Naive thymus-derived CD4-positive, alpha-beta T cell (primary cell): ENCODE results near the gene MDC1. TPM values are rescaled to one million over a fixed set of nuclear protein-coding genes. Genes with fewer than 3 reads are reported as not detected.
"Not testable (repeated sequence)": the region's sequence is repeated elsewhere in the genome, so short reads cannot be mapped to it uniquely, and the experiment has no call there.

Source experiments
- ATAC-seq: fragments of 150-1000 bp; cut with Tn5 transposase; 2 replicates; pipeline ENCODE4 v1.10.0; 2021; ENCODE audit warnings: mild to moderate bottlenecking, moderate library complexity
- CTCF ChIA-PET: fragments of 350-600 bp; sonication (Branson Sonifier 250); formaldehyde crosslinking; loops from one replicate; lab custom pipeline; 2021; ENCODE audit warnings: antibody characterized with exemption; lab: Charles Lee
- POLR2A ChIA-PET: fragments of 350-600 bp; sonication (Branson Sonifier 250); formaldehyde crosslinking; loops from one replicate; lab custom pipeline; 2021; ENCODE audit warnings: antibody characterized with exemption, inconsistent platforms; lab: Charles Lee
- DNase-seq, 9 donors: peaks; one replicate each; pipeline versions ENCODE4 v3.0.0 to v3.0.0-alpha.2; 2020 to 2022; ENCODE audit warnings: mixed read lengths in 1 of 9
- H3K27ac ChIP-seq: one replicate; pipeline ENCODE4 v1.7.0; 2013; ENCODE audit warnings: mild to moderate bottlenecking, low read depth, low read length, moderate library complexity
- H3K27me3 ChIP-seq, 2 donors: one replicate each; pipeline ENCODE4 v1.7.0; 2013; ENCODE audit warnings: low read length in 2 of 2, mild to moderate bottlenecking in 2 of 2, moderate library complexity in 2 of 2; ENCODE audit not compliant: control insufficient read depth in 2 of 2, insufficient read depth in 2 of 2
- H3K36me3 ChIP-seq, 3 experiments: 1 replicate in 2 of 3; 2 replicates in 1 of 3; pipeline ENCODE4 v1.7.0; 2013; ENCODE audit warnings: low read length in 3 of 3, mild to moderate bottlenecking in 3 of 3, moderate library complexity in 1 of 3; ENCODE audit not compliant: insufficient read depth in 3 of 3, control insufficient read depth in 2 of 3
- H3K4me1 ChIP-seq, 2 donors: one replicate each; pipeline ENCODE4 v1.7.0; 2013; ENCODE audit warnings: low read length in 2 of 2, mild to moderate bottlenecking in 2 of 2, moderate library complexity in 1 of 2; ENCODE audit not compliant: control insufficient read depth in 2 of 2, insufficient read depth in 2 of 2
- H3K4me3 ChIP-seq: 2 replicates; pipeline ENCODE4 v1.7.0; 2013; ENCODE audit warnings: mild to moderate bottlenecking, low read length
- H3K9me3 ChIP-seq, 3 experiments: 1 replicate in 2 of 3; 2 replicates in 1 of 3; pipeline ENCODE4 v1.7.0; 2013; ENCODE audit warnings: low read length in 3 of 3; ENCODE audit not compliant: control insufficient read depth in 2 of 3
- H3K27ac Mint-ChIP-seq, 9 donors: one replicate each; pipeline ENCODE4 v1.8.0; 2020 to 2022; ENCODE audit warnings: mixed read lengths in 9 of 9, mild to moderate bottlenecking in 8 of 9, moderate library complexity in 5 of 9, inconsistent platforms in 2 of 9
- H3K27me3 Mint-ChIP-seq, 5 donors: one replicate each; pipeline ENCODE4 v1.8.0; 2021 to 2022; ENCODE audit warnings: mixed read lengths in 5 of 5, mild to moderate bottlenecking in 1 of 5
- H3K36me3 Mint-ChIP-seq, 5 donors: one replicate each; pipeline ENCODE4 v1.8.0; 2020 to 2022; ENCODE audit warnings: mixed read lengths in 5 of 5, mild to moderate bottlenecking in 3 of 5, inconsistent platforms in 1 of 5
- H3K4me1 Mint-ChIP-seq, 7 donors: one replicate each; pipeline ENCODE4 v1.8.0; 2020 to 2022; ENCODE audit warnings: mixed read lengths in 7 of 7, mild to moderate bottlenecking in 3 of 7, inconsistent platforms in 1 of 7
- H3K4me3 Mint-ChIP-seq, 10 donors: one replicate each; pipeline ENCODE4 v1.8.0; 2020 to 2022; ENCODE audit warnings: mild to moderate bottlenecking in 10 of 10, mixed read lengths in 10 of 10, moderate library complexity in 6 of 10, inconsistent platforms in 2 of 10
- H3K9me3 Mint-ChIP-seq, 11 donors: one replicate each; pipeline ENCODE4 v1.8.0; 2020 to 2022; ENCODE audit warnings: mixed read lengths in 11 of 11, mild to moderate bottlenecking in 4 of 11, inconsistent platforms in 1 of 11, moderate library complexity in 1 of 11
- intact Hi-C, 2 donors: fragments of 100-400 bp; cut with micrococcal nuclease; formaldehyde crosslinking; loops; one replicate each; pipeline ENCODE4 v1.15.1; 2023
- polyA plus RNA-seq, 2 donors: library from polyadenylated mRNA; unstranded; fragments of 300-500 nt; fragmentation: Illumina TruSeq; gene quantifications; one replicate each; pipeline ENCODE4 v1.2.3, GENCODE V29; 2021
- total RNA-seq, 6 experiments: library from RNA in 5 of 6; stranded (reverse) in 5 of 6; gene quantifications; 1 replicate in 5 of 6; 2 replicates in 1 of 6; pipeline ENCODE4 v1.2.3 and lab custom pipeline; 2021 to 2026

MDC1 gene
- total and polyA plus RNA-seq, 7 experiments from 2014 or later: 4.5 to 78.9 (median 50.7) TPM

GRCh38 chr6:30726506-30727413 lies 9.7 kb upstream of the MDC1 start:
- H3K27ac Mint-ChIP-seq: peak overlapping the region in 8 of 9 donors; percentile 33 to 77 (median 62)
- no peak for DNase-seq
- Histone ChIP-seq H3K36me3 (peaks cover 17 to 66% (median 19%) of the 10 kb centered on the region in 3 experiments), H3K27me3 (no peaks in the 10 kb centered on the region), H3K4me1 (peaks cover 26 to 33% of the 10 kb centered on the region in 2 donors), H3K27ac (peak overlapping the region; percentile 53), H3K4me3 (no peak overlapping the region), H3K9me3 (no peaks in the 10 kb centered on the region)
- H3K36me3 Mint-ChIP-seq: peaks cover 7 to 56% (median 14%) of the 10 kb centered on the region in 5 donors
- no peaks in the 10 kb centered on the region for H3K9me3 Mint-ChIP-seq
- intact Hi-C loops: loop anchor here in 1 of 2 donors (10.0 kb wide), 1 partner anchor 662 kb away; the partner anchor contains the start of genes POLR1H and PPP1R11
- H3K27me3 Mint-ChIP-seq: no peaks in the 10 kb centered on the region
- H3K4me3 Mint-ChIP-seq: no peak overlapping the region
- H3K4me1 Mint-ChIP-seq: peaks cover 43 to 64% (median 56%) of the 10 kb centered on the region in 7 donors
- ChIA-PET POLR2A (interaction anchor here (0.6 to 17.4 kb wide), 10 partner anchors 9 to 239 kb away, joined by 3 to 499 read pairs (median 5); partner anchors contain the start of genes DHX16, FLOT1 and MDC1), CTCF (interaction anchor here (0.5 to 2.3 kb wide), 4 partner anchors 9 to 672 kb away, joined by 3 to 6 read pairs (median 4); no protein-coding TSS in a partner anchor)
- no peak for ATAC-seq

GRCh38 chr6:30725713-30726505 lies 8.8 kb upstream of the MDC1 start:
- Histone ChIP-seq H3K27ac (no peak overlapping the region), H3K36me3 (peaks cover 17 to 66% (median 19%) of the 10 kb centered on the region in 3 experiments), H3K4me3 (no peak overlapping the region), H3K4me1 (peaks cover 24 to 31% of the 10 kb centered on the region in 2 donors), H3K27me3 (no peaks in the 10 kb centered on the region), H3K9me3 (no peaks in the 10 kb centered on the region)
- peaks cover 40 to 57% (median 51%) of the 10 kb centered on the region in 7 donors for H3K4me1 Mint-ChIP-seq
- ATAC-seq (no peak), DNase-seq (no peak)
- POLR2A ChIA-PET: interaction anchor here (1.0 to 17.4 kb wide), 5 partner anchors 10 to 238 kb away, joined by 4 to 499 read pairs (median 6); partner anchors contain the start of genes DHX16 and FLOT1
- peak overlapping the region in 8 of 9 donors; percentile 34 to 87 (median 70) for H3K27ac Mint-ChIP-seq
- no peaks in the 10 kb centered on the region for H3K27me3 Mint-ChIP-seq
- intact Hi-C loops: loop anchor here in 1 of 2 donors (10.0 kb wide), 1 partner anchor 661 kb away; the partner anchor contains the start of genes POLR1H and PPP1R11
- CTCF ChIA-PET: interaction anchor here (2.3 kb wide), 1 partner anchor 47 kb away, joined by 6 read pairs; no protein-coding TSS in a partner anchor
- peaks cover 0 to 4% (median 0%) of the 10 kb centered on the region in 11 donors for H3K9me3 Mint-ChIP-seq
- peaks cover 7 to 58% (median 16%) of the 10 kb centered on the region in 5 donors for H3K36me3 Mint-ChIP-seq
- no peak overlapping the region for H3K4me3 Mint-ChIP-seq

GRCh38 chr6:30724906-30725667 lies 8.0 kb upstream of the MDC1 start:
- POLR2A ChIA-PET: interaction anchor here (1.0 to 17.4 kb wide), 2 partner anchors 36 to 47 kb away, joined by 4 to 499 read pairs; partner anchors contain the start of gene DHX16
- Histone ChIP-seq H3K4me1 (peaks cover 16 to 23% of the 10 kb centered on the region in 2 donors), H3K27me3 (no peaks in the 10 kb centered on the region), H3K4me3 (no peak overlapping the region), H3K36me3 (peaks cover 17 to 62% (median 19%) of the 10 kb centered on the region in 3 experiments), H3K9me3 (no peaks in the 10 kb centered on the region), H3K27ac (peak overlapping the region; percentile 32)
- Mint-ChIP-seq H3K27ac (peak overlapping the region in 8 of 9 donors; percentile 3 to 87 (median 66)), H3K4me3 (peak overlapping the region in 2 of 10 donors; percentile 10 to 46), H3K27me3 (no peaks in the 10 kb centered on the region), H3K4me1 (peaks cover 32 to 49% (median 43%) of the 10 kb centered on the region in 7 donors), H3K9me3 (peaks cover 0 to 7% (median 0%) of the 10 kb centered on the region in 11 donors), H3K36me3 (peaks cover 7 to 56% (median 17%) of the 10 kb centered on the region in 5 donors)
- intact Hi-C loops: loop anchor here in 1 of 2 donors (5.0 to 10.0 kb wide), 2 partner anchors 152 to 660 kb away; partner anchors contain the start of genes POLR1H and PPP1R11
- no peak for ATAC-seq
- DNase-seq: no peak
- CTCF ChIA-PET: interaction anchor here (1.5 to 10.2 kb wide), 3 partner anchors 43 to 186 kb away, joined by 3 to 304 read pairs (median 6); no protein-coding TSS in a partner anchor

- H3K9me3 ChIP-seq, DNase-seq, H3K27me3 ChIP-seq, H3K4me3 ChIP-seq, H3K27me3 Mint-ChIP-seq, ATAC-seq, H3K9me3 Mint-ChIP-seq, H3K27ac ChIP-seq: not testable (repeated sequence)
- Mint-ChIP-seq H3K4me3 (peak overlapping the region in 4 of 10 donors; percentile 21 to 90 (median 56)), H3K36me3 (peaks cover 7 to 53% (median 17%) of the 10 kb centered on the region in 5 donors), H3K27ac (peak overlapping the region; percentile 34 to 90 (median 81)), H3K4me1 (peaks cover 39 to 52% (median 50%) of the 10 kb centered on the region in 7 donors)
- ChIA-PET CTCF (interaction anchor here (0.6 to 10.2 kb wide), 13 partner anchors 9 to 242 kb away, joined by 3 to 304 read pairs (median 6); partner anchors contain the start of genes ABCF1 and DHX16), POLR2A (interaction anchor here (1.0 to 17.4 kb wide), 2 partner anchors 35 to 46 kb away, joined by 4 to 499 read pairs; partner anchors contain the start of gene DHX16)
- intact Hi-C loops: loop anchor here in 1 of 2 donors (5.0 to 10.0 kb wide), 2 partner anchors 153 to 659 kb away; partner anchors contain the start of genes POLR1H and PPP1R11
- Histone ChIP-seq H3K4me1 (peaks cover 21 to 29% of the 10 kb centered on the region in 2 donors), H3K36me3 (peaks cover 8 to 53% (median 13%) of the 10 kb centered on the region in 3 experiments)
Measured at GRCh38 chr6:30723843-30724741, 7.0 kb upstream of the MDC1 start.
